Measurements from ENCODE around the gene ADAMTS18. TPM values are rescaled to one million over a fixed set of nuclear protein-coding genes. Genes with fewer than 3 reads are reported as not detected.

The ADAMTS18 gene
- total and polyA plus RNA-seq, 4 experiments from 2014 or later: not detected

- no peak for DNase-seq
- Histone ChIP-seq H3K27ac (ENCODE audit: low read depth, low read length) (no peak overlapping the region), H3K4me3 (ENCODE audit: low read length in 2 of 2) (no peak overlapping the region), H3K27me3 (ENCODE audit: insufficient read depth, low read length) (no peaks in the 10 kb centered on the region), H3K36me3 (ENCODE audit: insufficient read depth, low read length) (no peaks in the 10 kb centered on the region), H3K4me1 (ENCODE audit: insufficient read depth, low read length) (no peaks in the 10 kb centered on the region), H3K9me3 (ENCODE audit: control insufficient read depth in 1 of 2, low read length in 2 of 2) (no peaks in the 10 kb centered on the region)
- Mint-ChIP-seq H3K4me1 (no peaks in the 10 kb centered on the region), H3K27me3 (peaks cover 0 to 1% of the 10 kb centered on the region in 2 donors), H3K4me3 (no peak overlapping the region), H3K27ac (no peak overlapping the region), H3K9me3 (peaks cover 0 to 3% (median 0%) of the 10 kb centered on the region in 8 donors), H3K36me3 (no peaks in the 10 kb centered on the region)
- intact Hi-C loops (cut with micrococcal nuclease): no loop called here
- CTCF ChIA-PET (ENCODE audit: partially characterized antibody): no interaction called here
- POLR2A ChIA-PET (ENCODE audit: partially characterized antibody): no interaction called here
Measured at GRCh38 chr16:77402672-77403071, 32.2 kb downstream of the ADAMTS18 start.

GRCh38 chr16:77402118-77402517, 32.7 kb downstream of the ADAMTS18 start:
- ChIA-PET POLR2A (ENCODE audit: partially characterized antibody) (no interaction called here), CTCF (ENCODE audit: partially characterized antibody) (no interaction called here)
- no peak overlapping the region for H3K4me3 Mint-ChIP-seq
- Histone ChIP-seq H3K36me3 (ENCODE audit: insufficient read depth, low read length) (no peaks in the 10 kb centered on the region), H3K4me1 (ENCODE audit: insufficient read depth, low read length) (no peaks in the 10 kb centered on the region), H3K27ac (ENCODE audit: low read depth, low read length) (no peak overlapping the region), H3K4me3 (ENCODE audit: low read length in 2 of 2) (no peak overlapping the region), H3K27me3 (ENCODE audit: insufficient read depth, low read length) (no peaks in the 10 kb centered on the region), H3K9me3 (ENCODE audit: control insufficient read depth in 1 of 2, low read length in 2 of 2) (no peaks in the 10 kb centered on the region)
- no peaks in the 10 kb centered on the region for H3K36me3 Mint-ChIP-seq
- peaks cover 0 to 1% of the 10 kb centered on the region in 2 donors for H3K27me3 Mint-ChIP-seq
- H3K4me1 Mint-ChIP-seq: no peaks in the 10 kb centered on the region
- intact Hi-C loops (cut with micrococcal nuclease): no loop called here
- DNase-seq: no peak
- peaks cover 0 to 3% (median 0%) of the 10 kb centered on the region in 8 donors for H3K9me3 Mint-ChIP-seq
- no peak overlapping the region for H3K27ac Mint-ChIP-seq

GRCh38 chr16:77399546-77399945, 35.3 kb downstream of the ADAMTS18 start:
- DNase-seq: no peak
- Mint-ChIP-seq H3K27ac (no peak overlapping the region), H3K36me3 (no peaks in the 10 kb centered on the region), H3K4me1 (no peaks in the 10 kb centered on the region), H3K4me3 (no peak overlapping the region), H3K27me3 (peaks cover 0 to 1% of the 10 kb centered on the region in 2 donors), H3K9me3 (no peaks in the 10 kb centered on the region)
- intact Hi-C loops (cut with micrococcal nuclease): no loop called here
- Histone ChIP-seq H3K4me1 (ENCODE audit: insufficient read depth, low read length) (no peaks in the 10 kb centered on the region), H3K4me3 (ENCODE audit: low read length in 2 of 2) (no peak overlapping the region), H3K9me3 (ENCODE audit: control insufficient read depth in 1 of 2, low read length in 2 of 2) (no peaks in the 10 kb centered on the region), H3K27me3 (ENCODE audit: insufficient read depth, low read length) (no peaks in the 10 kb centered on the region), H3K27ac (ENCODE audit: low read depth, low read length) (no peak overlapping the region), H3K36me3 (ENCODE audit: insufficient read depth, low read length) (no peaks in the 10 kb centered on the region)
- ChIA-PET CTCF (ENCODE audit: partially characterized antibody) (interaction anchor here (1.1 kb wide), 1 partner anchor 12 kb away, joined by 4 read pairs; no protein-coding TSS in a partner anchor), POLR2A (ENCODE audit: partially characterized antibody) (no interaction called here)

GRCh38 chr16:77399066-77399465, 35.8 kb downstream of the ADAMTS18 start:
- peaks cover 0 to 1% of the 10 kb centered on the region in 2 donors for H3K27me3 Mint-ChIP-seq
- DNase-seq: no peak
- intact Hi-C loops (cut with micrococcal nuclease): no loop called here
- Histone ChIP-seq H3K9me3 (ENCODE audit: control insufficient read depth in 1 of 2, low read length in 2 of 2) (no peaks in the 10 kb centered on the region), H3K27ac (ENCODE audit: low read depth, low read length) (no peak overlapping the region), H3K4me3 (ENCODE audit: low read length in 2 of 2) (no peak overlapping the region), H3K36me3 (ENCODE audit: insufficient read depth, low read length) (no peaks in the 10 kb centered on the region), H3K4me1 (ENCODE audit: insufficient read depth, low read length) (no peaks in the 10 kb centered on the region), H3K27me3 (ENCODE audit: insufficient read depth, low read length) (no peaks in the 10 kb centered on the region)
- H3K4me3 Mint-ChIP-seq: no peak overlapping the region
- H3K4me1 Mint-ChIP-seq: no peaks in the 10 kb centered on the region
- ChIA-PET POLR2A (ENCODE audit: partially characterized antibody) (no interaction called here), CTCF (ENCODE audit: partially characterized antibody) (no interaction called here)
- H3K27ac Mint-ChIP-seq: no peak overlapping the region
- no peaks in the 10 kb centered on the region for H3K36me3 Mint-ChIP-seq
- no peaks in the 10 kb centered on the region for H3K9me3 Mint-ChIP-seq

GRCh38 chr16:77398495-77398894, 36.3 kb downstream of the ADAMTS18 start:
- Mint-ChIP-seq H3K4me1 (no peaks in the 10 kb centered on the region), H3K9me3 (no peaks in the 10 kb centered on the region), H3K4me3 (no peak overlapping the region), H3K27me3 (peaks cover 0 to 1% of the 10 kb centered on the region in 2 donors), H3K36me3 (no peaks in the 10 kb centered on the region), H3K27ac (no peak overlapping the region)
- Histone ChIP-seq H3K36me3 (ENCODE audit: insufficient read depth, low read length) (no peaks in the 10 kb centered on the region), H3K9me3 (ENCODE audit: control insufficient read depth in 1 of 2, low read length in 2 of 2) (no peaks in the 10 kb centered on the region), H3K4me1 (ENCODE audit: insufficient read depth, low read length) (no peaks in the 10 kb centered on the region), H3K27ac (ENCODE audit: low read depth, low read length) (no peak overlapping the region), H3K27me3 (ENCODE audit: insufficient read depth, low read length) (no peaks in the 10 kb centered on the region), H3K4me3 (ENCODE audit: low read length in 2 of 2) (no peak overlapping the region)
- intact Hi-C loops (cut with micrococcal nuclease): no loop called here
- CTCF ChIA-PET (ENCODE audit: partially characterized antibody): no interaction called here
- DNase-seq: no peak
- POLR2A ChIA-PET (ENCODE audit: partially characterized antibody): no interaction called here

- DNase-seq: no peak
- H3K36me3 ChIP-seq (ENCODE audit: insufficient read depth, low read length): no peaks in the 10 kb centered on the region
- Mint-ChIP-seq H3K4me3 (no peak overlapping the region), H3K4me1 (no peaks in the 10 kb centered on the region), H3K27me3 (peaks cover 0 to 4% of the 10 kb centered on the region in 2 donors), H3K27ac (no peak overlapping the region), H3K9me3 (peaks cover 0 to 4% (median 0%) of the 10 kb centered on the region in 8 donors), H3K36me3 (no peaks in the 10 kb centered on the region)
- H3K27me3 ChIP-seq (ENCODE audit: insufficient read depth, low read length): no peaks in the 10 kb centered on the region
- CTCF ChIA-PET (ENCODE audit: partially characterized antibody): no interaction called here
- no peaks in the 10 kb centered on the region for H3K9me3 ChIP-seq (ENCODE audit: control insufficient read depth in 1 of 2, low read length in 2 of 2)
- H3K4me1 ChIP-seq (ENCODE audit: insufficient read depth, low read length): no peaks in the 10 kb centered on the region
- H3K4me3 ChIP-seq (ENCODE audit: low read length in 2 of 2): no peak overlapping the region
- POLR2A ChIA-PET (ENCODE audit: partially characterized antibody): no interaction called here
- intact Hi-C loops (cut with micrococcal nuclease): no loop called here
- H3K27ac ChIP-seq (ENCODE audit: low read depth, low read length): no peak overlapping the region
Measured at GRCh38 chr16:77396461-77396860, 38.4 kb downstream of the ADAMTS18 start.

GRCh38 chr16:77394699-77395098, 40.1 kb downstream of the ADAMTS18 start:
- peaks cover 0 to 3% of the 10 kb centered on the region in 2 donors for H3K27me3 Mint-ChIP-seq
- no peaks in the 10 kb centered on the region for H3K36me3 Mint-ChIP-seq
- Histone ChIP-seq H3K36me3 (ENCODE audit: insufficient read depth, low read length) (no peaks in the 10 kb centered on the region), H3K27me3 (ENCODE audit: insufficient read depth, low read length) (no peaks in the 10 kb centered on the region), H3K27ac (ENCODE audit: low read depth, low read length) (no peak overlapping the region), H3K9me3 (ENCODE audit: control insufficient read depth in 1 of 2, low read length in 2 of 2) (no peaks in the 10 kb centered on the region), H3K4me1 (ENCODE audit: insufficient read depth, low read length) (no peaks in the 10 kb centered on the region), H3K4me3 (ENCODE audit: low read length in 2 of 2) (no peak overlapping the region)
- intact Hi-C loops (cut with micrococcal nuclease): no loop called here
- no peak overlapping the region for H3K27ac Mint-ChIP-seq
- CTCF ChIA-PET (ENCODE audit: partially characterized antibody): no interaction called here
- H3K9me3 Mint-ChIP-seq: peaks cover 0 to 4% (median 0%) of the 10 kb centered on the region in 8 donors
- POLR2A ChIA-PET (ENCODE audit: partially characterized antibody): no interaction called here
- H3K4me1 Mint-ChIP-seq: no peaks in the 10 kb centered on the region
- DNase-seq: no peak
- no peak overlapping the region for H3K4me3 Mint-ChIP-seq

- Histone ChIP-seq H3K4me3 (ENCODE audit: low read length in 2 of 2) (no peak overlapping the region), H3K4me1 (ENCODE audit: insufficient read depth, low read length) (no peaks in the 10 kb centered on the region), H3K36me3 (ENCODE audit: insufficient read depth, low read length) (no peaks in the 10 kb centered on the region), H3K9me3 (ENCODE audit: control insufficient read depth in 1 of 2, low read length in 2 of 2) (no peaks in the 10 kb centered on the region), H3K27me3 (ENCODE audit: insufficient read depth, low read length) (no peaks in the 10 kb centered on the region), H3K27ac (ENCODE audit: low read depth, low read length) (no peak overlapping the region)
- Mint-ChIP-seq H3K27me3 (peaks cover 0 to 3% of the 10 kb centered on the region in 2 donors), H3K9me3 (peaks cover 0 to 4% (median 0%) of the 10 kb centered on the region in 8 donors), H3K27ac (no peak overlapping the region), H3K4me1 (no peaks in the 10 kb centered on the region), H3K4me3 (no peak overlapping the region), H3K36me3 (no peaks in the 10 kb centered on the region)
- POLR2A ChIA-PET (ENCODE audit: partially characterized antibody): no interaction called here
- CTCF ChIA-PET (ENCODE audit: partially characterized antibody): no interaction called here
- intact Hi-C loops (cut with micrococcal nuclease): no loop called here
- no peak for DNase-seq
Measured at GRCh38 chr16:77393955-77394354, 40.9 kb downstream of the ADAMTS18 start.
